ENCODE data around the gene AGBL2.
"Not testable (repeated sequence)": the region's sequence is repeated elsewhere in the genome, so short reads cannot be mapped to it uniquely, and the experiment has no call there.

The AGBL2 gene, protein sequence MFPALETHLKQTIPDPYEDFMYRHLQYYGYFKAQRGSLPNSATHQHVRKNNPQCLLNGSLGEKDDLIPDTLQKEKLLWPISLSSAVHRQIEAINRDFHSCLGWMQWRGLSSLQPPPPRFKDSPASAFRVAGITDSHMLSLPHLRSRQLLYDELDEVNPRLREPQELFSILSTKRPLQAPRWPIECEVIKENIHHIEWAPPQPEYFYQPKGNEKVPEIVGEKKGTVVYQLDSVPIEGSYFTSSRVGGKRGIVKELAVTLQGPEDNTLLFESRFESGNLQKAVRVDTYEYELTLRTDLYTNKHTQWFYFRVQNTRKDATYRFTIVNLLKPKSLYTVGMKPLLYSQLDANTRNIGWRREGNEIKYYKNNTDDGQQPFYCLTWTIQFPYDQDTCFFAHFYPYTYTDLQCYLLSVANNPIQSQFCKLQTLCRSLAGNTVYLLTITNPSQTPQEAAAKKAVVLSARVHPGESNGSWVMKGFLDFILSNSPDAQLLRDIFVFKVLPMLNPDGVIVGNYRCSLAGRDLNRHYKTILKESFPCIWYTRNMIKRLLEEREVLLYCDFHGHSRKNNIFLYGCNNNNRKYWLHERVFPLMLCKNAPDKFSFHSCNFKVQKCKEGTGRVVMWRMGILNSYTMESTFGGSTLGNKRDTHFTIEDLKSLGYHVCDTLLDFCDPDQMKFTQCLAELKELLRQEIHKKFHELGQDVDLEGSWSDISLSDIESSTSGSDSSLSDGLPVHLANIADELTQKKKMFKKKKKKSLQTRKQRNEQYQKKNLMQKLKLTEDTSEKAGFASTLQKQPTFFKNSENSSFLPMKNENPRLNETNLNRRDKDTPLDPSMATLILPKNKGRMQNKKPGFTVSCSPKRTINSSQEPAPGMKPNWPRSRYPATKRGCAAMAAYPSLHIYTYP

DNA sequence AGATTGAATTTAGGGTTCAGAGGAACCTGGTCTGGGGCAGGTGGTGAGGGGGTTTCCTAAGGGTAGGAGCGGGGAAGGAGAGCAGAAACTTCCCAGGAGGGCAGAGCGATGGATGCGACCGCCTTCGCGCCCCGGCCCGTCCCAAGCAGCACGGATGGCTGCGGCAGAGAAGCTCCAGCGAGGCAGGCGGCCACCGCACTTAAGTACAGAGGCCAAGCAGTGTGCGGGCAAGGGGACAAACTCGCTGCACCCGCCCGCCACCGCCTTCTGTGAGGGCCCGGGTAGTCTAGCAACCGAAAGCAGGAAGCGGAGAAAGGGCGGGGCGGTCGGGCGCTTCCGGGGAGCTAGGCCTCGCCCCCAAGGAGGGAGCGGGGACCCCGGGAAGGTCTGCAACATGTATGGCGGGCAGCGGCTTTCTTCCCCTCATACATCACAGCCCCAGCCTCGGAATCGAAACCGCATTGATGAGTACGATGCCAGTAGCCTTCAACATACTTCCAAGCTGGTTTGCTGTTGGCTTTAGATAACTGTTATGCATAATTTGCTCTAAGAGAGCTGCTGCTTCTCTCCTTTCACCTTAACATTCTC is at the start of gene AGBL2:
TSS of gene AGBL2 (minus strand) at position 288 of the 588 bp plus-strand sequence. CDS start 719 bp downstream, outside the sequence.
- H3K4me1 Mint-ChIP-seq, result peaks cover 11% of the 10 kb centered on the region
- peak within 1 kb of the TSS; percentile 93 for H3K4me3 Mint-ChIP-seq
- ATAC-seq, result peak; percentile 99
- H3K27ac Mint-ChIP-seq, result peak within 1 kb of the TSS; percentile 98
- DNase-seq (ENCODE audit: low spot score in 2 of 2), result peak; percentile 69 to 91
- H3K36me3 Mint-ChIP-seq, result peaks cover 52% of the 10 kb centered on the region
- H3K9me3 Mint-ChIP-seq, result no peaks in the 10 kb centered on the region

DNA sequence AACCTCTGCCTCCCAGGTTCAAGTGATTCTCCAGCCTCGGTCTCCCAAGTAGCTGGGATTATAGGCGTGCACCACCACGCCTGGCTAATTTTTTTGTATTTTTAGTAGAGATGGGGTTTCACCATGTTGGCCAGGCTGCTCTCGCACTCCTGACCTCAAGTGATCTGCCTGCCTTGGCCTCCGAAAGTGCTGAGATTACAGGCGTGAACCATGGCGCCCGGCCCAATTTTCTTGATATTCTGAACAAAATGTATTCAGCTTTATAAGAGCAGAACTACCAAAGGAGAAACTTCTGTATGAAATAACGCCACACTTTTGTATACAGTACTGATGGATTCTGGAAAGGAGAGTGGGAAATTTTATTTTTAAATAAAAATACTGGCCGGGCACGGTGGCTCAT is 44.1 kb upstream of the AGBL2 start:
- H3K27ac Mint-ChIP-seq; H3K9me3 Mint-ChIP-seq; ATAC-seq; DNase-seq (ENCODE audit: low spot score in 2 of 2); H3K4me3 Mint-ChIP-seq; H3K4me1 Mint-ChIP-seq: not testable (repeated sequence)
- H3K36me3 Mint-ChIP-seq, result peaks cover 100% of the 10 kb centered on the region

DNA sequence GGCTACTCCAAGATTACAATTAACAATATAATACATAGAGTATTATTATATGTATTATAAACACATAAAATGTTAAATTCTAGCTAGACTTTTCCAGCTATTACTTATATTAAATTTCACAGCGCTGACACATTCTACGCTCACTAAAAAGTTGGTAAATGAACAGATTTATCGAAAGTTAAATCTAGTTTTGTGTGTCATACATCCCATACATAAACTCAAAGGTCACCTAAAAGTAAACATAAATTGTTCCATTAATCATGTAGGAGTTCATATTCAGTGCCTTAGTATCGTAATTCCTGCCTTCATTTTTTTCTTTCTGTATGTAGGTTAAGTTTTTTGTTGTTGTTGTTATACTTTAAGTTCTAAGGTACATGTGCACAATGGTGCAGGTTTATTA is 41.0 kb upstream of the AGBL2 start:
- DNase-seq (ENCODE audit: low spot score in 2 of 2) (no peak), ATAC-seq (no peak)
- Mint-ChIP-seq H3K27ac (no peak overlapping the region), H3K4me3 (no peak overlapping the region), H3K36me3 (peaks cover 100% of the 10 kb centered on the region), H3K4me1 (no peaks in the 10 kb centered on the region), H3K9me3 (no peaks in the 10 kb centered on the region)

DNA sequence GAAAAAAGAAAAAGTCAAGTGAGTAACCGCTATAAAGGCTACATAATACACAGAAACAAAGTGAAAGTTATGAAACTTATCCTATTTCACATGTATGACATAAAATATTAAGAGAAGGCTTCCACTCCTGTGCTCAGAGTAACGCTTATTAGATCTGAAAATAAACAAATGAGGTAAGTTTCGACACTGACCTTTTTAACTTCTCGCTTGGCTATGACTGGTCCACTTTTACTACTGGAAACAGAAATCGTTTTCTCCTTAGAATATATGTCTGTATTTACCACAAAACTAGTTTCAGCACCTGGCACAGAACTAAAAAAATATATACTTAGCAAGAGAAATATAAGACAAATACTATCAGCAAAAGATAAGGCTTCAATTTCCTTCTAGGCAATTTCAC is 35.6 kb upstream of the AGBL2 start:
- Mint-ChIP-seq H3K27ac (no peak overlapping the region), H3K4me1 (peaks cover 7% of the 10 kb centered on the region), H3K9me3 (no peaks in the 10 kb centered on the region), H3K36me3 (peaks cover 100% of the 10 kb centered on the region), H3K4me3 (no peak overlapping the region)
- DNase-seq (ENCODE audit: low spot score in 2 of 2), result no peak
- ATAC-seq, result no peak

DNA sequence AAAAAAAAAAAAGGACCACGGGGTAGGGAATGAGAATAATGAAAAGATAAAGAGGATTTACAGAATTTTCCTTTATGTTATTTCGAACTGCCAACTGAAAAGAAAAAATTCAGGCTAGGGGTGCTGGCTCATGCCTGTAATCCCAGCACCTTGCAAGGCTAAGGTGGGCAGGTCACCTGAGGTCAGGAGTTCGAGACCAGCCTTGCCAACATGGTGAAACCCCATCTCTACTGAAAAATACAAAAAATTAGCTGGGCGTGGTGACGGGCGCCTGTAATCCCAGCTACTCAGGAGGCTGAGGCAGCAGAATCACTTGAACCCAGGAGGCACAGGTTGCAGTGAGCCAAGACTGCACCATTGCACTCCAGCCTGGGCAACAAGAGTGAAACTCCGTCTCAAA is 27.3 kb upstream of the AGBL2 start:
- not testable (repeated sequence) for H3K4me3 Mint-ChIP-seq; H3K27ac Mint-ChIP-seq; DNase-seq (ENCODE audit: low spot score in 2 of 2); H3K9me3 Mint-ChIP-seq; ATAC-seq
- peaks cover 12% of the 10 kb centered on the region for H3K4me1 Mint-ChIP-seq
- H3K36me3 Mint-ChIP-seq, result peaks cover 100% of the 10 kb centered on the region

DNA sequence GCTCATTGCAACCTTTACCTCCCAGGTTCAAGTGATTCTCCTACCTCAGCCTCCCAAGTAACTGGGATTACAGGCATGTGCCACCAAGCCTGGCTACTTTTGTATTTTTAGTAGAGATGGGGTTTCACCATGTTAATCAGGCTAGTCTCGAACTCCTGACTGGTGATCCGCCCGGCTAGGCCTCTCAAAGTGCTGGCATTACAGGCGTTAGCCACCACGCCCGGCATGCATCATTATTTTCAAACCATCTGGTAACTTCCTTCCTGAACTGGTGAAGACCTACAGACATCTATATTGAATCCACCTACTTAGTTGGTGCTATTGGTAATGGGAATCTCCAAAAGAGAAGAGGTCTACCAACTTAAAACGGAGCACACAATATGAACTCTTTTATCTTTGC is 22.6 kb upstream of the AGBL2 start:
- not testable (repeated sequence) for DNase-seq (ENCODE audit: low spot score in 2 of 2); ATAC-seq; H3K9me3 Mint-ChIP-seq; H3K4me3 Mint-ChIP-seq; H3K4me1 Mint-ChIP-seq; H3K27ac Mint-ChIP-seq
- peaks cover 100% of the 10 kb centered on the region for H3K36me3 Mint-ChIP-seq

DNA sequence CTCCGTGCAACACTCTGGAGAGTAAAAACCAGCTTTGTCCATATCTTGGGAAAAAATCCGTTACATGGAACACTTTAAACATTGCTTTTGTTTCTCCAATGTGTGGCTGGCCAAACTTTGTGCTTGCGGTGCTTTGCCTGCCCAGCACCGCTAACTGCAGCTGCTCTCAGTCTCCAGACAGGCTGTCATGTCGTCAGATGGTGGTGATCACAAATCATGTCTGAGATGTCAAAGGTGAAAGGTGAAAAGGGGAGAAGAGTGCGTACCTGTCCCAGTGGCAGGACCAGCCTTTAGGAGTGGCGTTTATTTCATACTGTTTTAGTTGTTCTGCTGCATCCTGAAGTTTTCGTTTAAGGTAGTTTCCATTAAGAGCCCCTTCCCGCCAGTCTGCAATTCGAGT is 17.1 kb upstream of the AGBL2 start:
- Mint-ChIP-seq H3K9me3 (no peaks in the 10 kb centered on the region), H3K36me3 (peaks cover 100% of the 10 kb centered on the region), H3K4me1 (no peaks in the 10 kb centered on the region), H3K27ac (no peak overlapping the region), H3K4me3 (no peak overlapping the region)
- DNase-seq (ENCODE audit: low spot score in 2 of 2) (no peak), ATAC-seq (no peak)

DNA sequence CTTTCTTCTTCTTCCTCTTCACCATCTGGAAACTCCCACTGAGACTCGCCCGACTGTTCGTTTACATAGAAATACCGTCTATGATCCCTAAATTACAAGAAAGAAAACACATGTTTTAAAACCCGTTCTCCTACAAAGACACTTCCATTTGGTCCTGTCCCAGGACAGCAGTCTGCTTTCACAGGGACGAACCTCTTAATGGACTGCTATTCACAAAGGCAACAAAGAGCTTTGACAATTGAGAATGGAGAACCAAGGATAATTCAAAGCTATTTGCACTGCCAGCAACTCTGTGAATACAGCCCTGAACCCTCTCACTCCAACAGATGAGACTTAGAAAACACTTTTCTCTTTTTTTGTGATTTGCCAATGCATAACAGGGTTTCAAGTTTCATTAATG is 16.3 kb upstream of the AGBL2 start:
- H3K9me3 Mint-ChIP-seq, result no peaks in the 10 kb centered on the region
- H3K36me3 Mint-ChIP-seq, result peaks cover 100% of the 10 kb centered on the region
- H3K4me3 Mint-ChIP-seq, result no peak overlapping the region
- H3K4me1 Mint-ChIP-seq, result no peaks in the 10 kb centered on the region
- DNase-seq (ENCODE audit: low spot score in 2 of 2), result no peak
- ATAC-seq, result no peak
- H3K27ac Mint-ChIP-seq, result no peak overlapping the region

DNA sequence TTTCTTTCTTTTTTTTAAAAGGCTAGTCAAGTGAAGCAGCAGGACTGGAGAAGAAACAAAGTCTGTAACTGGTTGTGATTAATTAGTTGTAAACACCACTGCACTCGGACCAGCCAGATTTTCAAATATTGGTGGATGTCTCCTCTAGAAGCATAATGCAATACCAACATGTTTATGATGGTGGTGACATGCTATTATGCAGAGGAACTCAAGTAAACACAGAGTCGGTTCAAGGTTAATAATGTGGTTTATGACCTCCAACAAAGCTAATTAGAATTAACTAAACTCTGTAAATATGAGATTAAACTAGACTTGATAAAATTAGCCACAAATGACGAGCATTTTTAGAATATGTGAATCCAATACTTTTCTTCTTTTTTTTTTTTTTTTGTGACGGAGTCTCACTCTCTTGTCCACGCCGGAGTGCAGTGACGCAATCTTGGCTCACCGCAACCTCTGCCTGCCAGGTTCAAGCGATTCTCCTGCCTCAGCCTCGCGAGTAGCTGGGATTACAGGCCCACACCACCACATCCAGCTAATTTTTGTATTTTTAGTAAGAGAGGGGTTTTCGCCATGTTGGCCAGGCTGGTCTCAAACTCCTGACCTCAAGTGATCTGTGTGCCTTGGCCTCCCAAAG is 11.8 kb upstream of the AGBL2 start:
- ATAC-seq (no peak), DNase-seq (ENCODE audit: low spot score in 2 of 2) (no peak)
- no peak overlapping the region for H3K27ac Mint-ChIP-seq
- H3K36me3 Mint-ChIP-seq, result peaks cover 100% of the 10 kb centered on the region
- H3K4me3 Mint-ChIP-seq, result no peak overlapping the region
- H3K4me1 Mint-ChIP-seq, result no peaks in the 10 kb centered on the region
- H3K9me3 Mint-ChIP-seq, result no peaks in the 10 kb centered on the region

DNA sequence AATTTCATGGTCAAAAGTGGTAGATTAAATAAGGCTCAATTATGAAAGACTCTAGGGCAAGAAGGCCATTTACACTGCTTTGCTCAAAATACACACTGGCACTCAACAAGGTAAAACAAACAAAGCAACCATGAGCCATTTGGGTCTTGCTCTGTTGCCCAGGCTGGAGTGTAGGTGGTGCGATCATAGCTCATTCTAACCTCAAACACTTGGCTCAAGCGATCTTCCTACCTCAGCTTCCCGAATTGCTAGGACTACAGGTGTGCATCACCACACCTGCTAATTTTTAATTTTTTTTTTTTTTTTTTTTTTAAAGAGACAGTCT is 10.9 kb upstream of the AGBL2 start:
- no peak for DNase-seq (ENCODE audit: low spot score in 2 of 2)
- Mint-ChIP-seq H3K4me1 (no peaks in the 10 kb centered on the region), H3K9me3 (no peaks in the 10 kb centered on the region), H3K36me3 (peaks cover 100% of the 10 kb centered on the region), H3K27ac (peak overlapping the region; percentile 34), H3K4me3 (no peak overlapping the region)
- no peak for ATAC-seq

DNA sequence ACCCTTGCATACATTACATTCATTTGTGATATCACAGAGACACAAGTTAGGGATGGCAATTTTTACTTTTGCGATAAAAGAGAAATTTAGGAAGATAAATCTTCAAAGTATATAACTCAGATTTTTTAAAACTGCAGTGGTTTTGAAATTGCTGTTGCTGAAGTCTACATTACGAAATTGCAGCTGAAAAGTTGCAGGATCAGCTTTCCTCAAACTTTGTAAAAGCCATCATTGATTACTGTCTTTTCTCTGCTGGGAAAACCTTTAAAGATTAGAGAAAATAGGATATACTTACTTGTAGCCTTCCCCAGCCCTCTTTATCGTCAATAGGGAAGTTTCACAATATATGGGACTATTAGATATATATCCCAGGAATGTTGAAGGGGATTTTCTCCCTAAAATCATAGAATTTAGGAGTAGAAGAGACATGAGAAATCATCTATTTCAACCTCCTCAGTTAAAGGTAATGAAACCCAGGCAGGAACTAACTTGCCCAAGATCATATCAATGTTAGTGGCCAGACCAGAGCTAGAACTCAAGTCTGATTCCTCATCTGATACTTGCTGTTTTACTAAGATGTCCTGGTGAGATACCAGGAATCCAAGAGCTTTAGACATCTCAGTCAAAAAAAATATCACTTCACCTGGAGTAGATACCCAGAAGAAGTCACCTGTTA is 10.4 kb upstream of the AGBL2 start:
- Mint-ChIP-seq H3K36me3 (peaks cover 100% of the 10 kb centered on the region), H3K4me1 (no peaks in the 10 kb centered on the region), H3K9me3 (no peaks in the 10 kb centered on the region), H3K27ac (peak overlapping the region; percentile 77), H3K4me3 (no peak overlapping the region)
- ATAC-seq, result no peak
- no peak for DNase-seq (ENCODE audit: low spot score in 2 of 2)

DNA sequence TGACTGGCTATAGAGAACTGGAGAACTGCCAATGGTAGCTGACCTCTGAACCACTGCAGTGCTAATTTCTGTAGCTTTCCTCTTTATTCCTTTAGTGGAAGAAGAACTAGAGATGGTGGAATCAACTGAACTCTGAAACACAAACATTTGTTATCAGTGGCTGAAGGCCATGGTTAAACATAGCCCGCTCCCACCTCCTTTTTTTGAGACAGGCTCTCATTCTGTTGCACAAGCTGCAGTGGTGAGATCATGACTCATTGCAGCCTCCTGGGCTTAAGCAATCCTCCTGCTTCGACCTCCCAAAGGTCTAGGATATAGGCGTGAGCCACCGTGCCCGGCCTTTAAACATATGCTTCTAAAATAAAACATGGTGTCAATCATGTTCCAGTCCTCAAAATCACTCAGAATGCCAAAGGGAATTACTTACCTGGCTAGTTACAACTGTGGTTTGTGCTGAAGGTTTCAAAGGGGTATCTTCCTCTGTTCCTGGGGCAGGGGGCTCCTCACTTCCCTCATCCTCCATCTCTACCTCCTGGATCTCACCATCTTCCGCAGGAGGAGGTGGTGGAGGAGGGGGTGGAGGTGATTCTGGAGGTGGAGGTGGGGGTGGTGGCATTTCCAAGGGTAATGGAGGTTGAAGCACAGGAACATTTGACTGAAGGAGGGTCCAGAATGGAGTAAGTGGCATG is 9.0 kb upstream of the AGBL2 start:
- no peaks in the 10 kb centered on the region for H3K9me3 Mint-ChIP-seq
- H3K4me1 Mint-ChIP-seq, result no peaks in the 10 kb centered on the region
- no peak for DNase-seq (ENCODE audit: low spot score in 2 of 2)
- H3K4me3 Mint-ChIP-seq, result no peak overlapping the region
- no peak for ATAC-seq
- peaks cover 100% of the 10 kb centered on the region for H3K36me3 Mint-ChIP-seq
- H3K27ac Mint-ChIP-seq, result peak overlapping the region; percentile 77

DNA sequence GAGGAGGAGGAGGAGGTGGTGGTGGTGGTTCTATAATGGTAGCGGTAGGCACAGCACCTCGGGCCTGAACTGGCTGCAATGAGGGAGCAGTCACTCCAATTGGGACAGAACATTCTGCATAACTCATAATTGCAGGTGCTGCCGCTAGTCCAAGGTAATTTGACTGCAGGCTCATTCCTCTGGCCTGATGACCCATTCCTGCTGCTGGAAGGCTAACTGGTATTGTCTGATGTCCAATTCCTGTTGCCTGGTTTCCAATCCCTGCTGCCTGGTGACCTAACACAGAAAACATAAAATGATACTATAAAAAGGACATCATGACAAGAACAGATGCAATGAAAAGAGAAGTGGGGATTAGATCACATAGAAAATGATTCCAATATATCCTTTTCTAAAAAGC is 7.9 kb upstream of the AGBL2 start:
- DNase-seq (ENCODE audit: low spot score in 2 of 2), result no peak
- Mint-ChIP-seq H3K9me3 (no peaks in the 10 kb centered on the region), H3K4me3 (no peak overlapping the region), H3K36me3 (peaks cover 100% of the 10 kb centered on the region), H3K27ac (no peak overlapping the region), H3K4me1 (no peaks in the 10 kb centered on the region)
- no peak for ATAC-seq

DNA sequence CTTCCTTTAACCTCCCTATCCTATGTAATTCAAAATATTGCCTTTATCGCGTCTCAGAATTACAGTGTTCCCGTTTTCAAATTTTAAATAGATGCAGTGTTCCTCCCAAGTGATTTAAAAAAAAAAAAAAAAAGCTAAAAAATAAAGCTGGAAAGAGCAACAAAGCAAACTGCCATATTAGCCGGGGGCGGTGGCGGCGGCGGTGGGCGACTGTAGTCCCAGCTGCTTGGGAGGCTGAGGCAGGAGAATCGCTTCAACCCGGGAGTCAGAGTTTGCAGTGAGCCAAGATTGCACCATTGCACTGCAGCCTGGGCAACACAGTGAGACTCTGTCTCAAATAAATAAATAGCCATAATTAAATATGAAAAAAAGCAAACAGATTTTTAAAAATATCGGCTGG is 5.5 kb upstream of the AGBL2 start:
- H3K4me1 Mint-ChIP-seq, result no peaks in the 10 kb centered on the region

More for the DNA sequence above, 5.5 kb upstream of the AGBL2 start:
- ATAC-seq, result no peak
- peaks cover 100% of the 10 kb centered on the region for H3K36me3 Mint-ChIP-seq
- DNase-seq (ENCODE audit: low spot score in 2 of 2), result no peak
- H3K27ac Mint-ChIP-seq, result no peak overlapping the region
- H3K4me3 Mint-ChIP-seq, result no peak overlapping the region
- no peaks in the 10 kb centered on the region for H3K9me3 Mint-ChIP-seq

Measured in stimulated activated effector memory CD8-positive, alpha-beta T cell treated with anti-CD3 and anti-CD28 coated beads, Interleukin-12 subunit alpha, Interleukin-12 subunit beta, amount 100 ng/mL, for 72 hours (primary cell).